SK-N-SH (cell line): Measurements from ENCODE around the gene C11orf68.

Experiments
- CTCF ChIP-seq: fragments of 200-600 bp; sonication (generic); IDR thresholded peaks from 2 replicates; pipeline ENCODE4 v1.6.1; 2017; ENCODE audit warnings: antibody characterized with exemption, mild to moderate bottlenecking, moderate library complexity
- EZH2phosphoT487 ChIP-seq: fragments of 200-600 bp; sonication (generic); IDR thresholded peaks from 2 replicates; pipeline ENCODE4 v1.6.1; 2017; ENCODE audit warnings: low read depth, mixed run types, mild to moderate bottlenecking, antibody characterized with exemption, moderate library complexity, borderline replicate concordance
- GABPA ChIP-seq: IDR thresholded peaks from 2 replicates; pipeline ENCODE4 v1.4.0; 2012; ENCODE audit warnings: low read depth, mild to moderate bottlenecking
- IRF3 ChIP-seq: fragments of 150-350 bp; IDR thresholded peaks from 2 replicates; pipeline ENCODE4 v1.6.1; 2016; ENCODE audit warnings: mild to moderate bottlenecking, low read depth, low read length
- MXI1 ChIP-seq: IDR thresholded peaks from 2 replicates; pipeline ENCODE4 v1.6.1; 2012; ENCODE audit warnings: mild to moderate bottlenecking, low read depth, low read length, improper control_type of control experiment
- POLR2AphosphoS5 ChIP-seq: IDR thresholded peaks from 2 replicates; pipeline ENCODE4 v1.6.1; 2012; ENCODE audit warnings: low read depth, low read length
- RAD21 ChIP-seq: IDR thresholded peaks from 2 replicates; pipeline ENCODE4 v1.6.1; 2012; ENCODE audit warnings: mild to moderate bottlenecking, low read length
- REST ChIP-seq: IDR thresholded peaks from 2 replicates; pipeline ENCODE4 v1.6.1; 2012; ENCODE audit warnings: mild to moderate bottlenecking, low read depth, low read length, moderate library complexity
- YY1 ChIP-seq: IDR thresholded peaks from 2 replicates; pipeline ENCODE4 v1.4.0; 2012; ENCODE audit warnings: low read depth, mild to moderate bottlenecking

GRCh38 chr11:65919141-65919572, 295 bp upstream of the C11orf68 start, which contains the start of gene DRAP1:
- TF ChIP-seq EZH2phosphoT487: no peak
- no peak for TF ChIP-seq CTCF
- TF ChIP-seq IRF3: no peak
- TF ChIP-seq POLR2AphosphoS5: peak; percentile 24; the same call in 1 of the 2 replicates
- TF ChIP-seq MXI1: peak; percentile 52; the same call in 1 of the 2 replicates
- TF ChIP-seq RAD21: 0 out of 2 replicates have a peak, but pooled peaks have one; percentile 2
- peak; percentile 53 for TF ChIP-seq GABPA
- TF ChIP-seq YY1: no peak
- no peak; the same call in 1 of the 2 replicates for TF ChIP-seq REST
